Measurements from ENCODE around the gene CNKSR3. TPM values are rescaled to one million over a fixed set of nuclear protein-coding genes. Genes with fewer than 3 reads are reported as not detected.

The CNKSR3 gene
- polyA plus RNA-seq, 1 donor from 2014 or later, result 3.0 TPM

DNA sequence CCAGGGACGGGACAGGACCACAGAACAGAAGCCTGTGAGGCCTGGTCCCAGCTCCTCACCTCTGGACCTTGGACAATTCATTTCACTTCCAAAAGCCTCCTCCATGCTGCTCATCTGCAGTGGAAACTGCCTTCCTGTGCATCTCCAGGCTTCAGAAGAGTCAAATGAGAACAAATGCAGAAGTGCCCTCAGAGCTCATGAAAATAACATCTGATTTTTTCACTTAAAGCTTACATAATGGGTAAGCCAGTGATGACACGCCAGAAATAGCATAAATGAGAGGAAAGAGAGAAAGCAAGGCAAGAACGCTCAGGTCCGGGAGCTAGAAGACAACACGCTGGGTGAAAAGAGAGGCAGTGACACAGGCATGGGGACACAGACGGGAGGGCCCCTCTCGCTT, 7.9 kb downstream of the CNKSR3 start:
- Histone ChIP-seq H4K20me1 (ENCODE audit: insufficient read depth) (no peaks in the 10 kb centered on the region), H3K36me3 (ENCODE audit: insufficient read depth, low read length) (no peaks in the 10 kb centered on the region), H3K4me3 (ENCODE audit: low read length) (no peak overlapping the region), H3K4me2 (ENCODE audit: low read length) (no peak overlapping the region), H3K27ac (ENCODE audit: low read length) (no peak overlapping the region), H3K79me2 (replicated peaks; ENCODE audit: insufficient read depth, low read length) (peaks cover 8% of the 10 kb centered on the region), H3K9ac (ENCODE audit: low read length) (no peak overlapping the region), H2AFZ (ENCODE audit: low read depth, low read length) (no peak overlapping the region), H3K9me3 (ENCODE audit: low read length) (no peaks in the 10 kb centered on the region), H3K9me2 (ENCODE audit: insufficient read depth, low read length) (no peaks in the 10 kb centered on the region), H3F3A (ENCODE audit: insufficient read depth, low read length, poor library complexity, severe bottlenecking) (no peaks in the 10 kb centered on the region), H3K27me3 (ENCODE audit: insufficient read depth, low read depth, low read length) (no peaks in the 10 kb centered on the region)
- TF ChIP-seq, protein P1, sequence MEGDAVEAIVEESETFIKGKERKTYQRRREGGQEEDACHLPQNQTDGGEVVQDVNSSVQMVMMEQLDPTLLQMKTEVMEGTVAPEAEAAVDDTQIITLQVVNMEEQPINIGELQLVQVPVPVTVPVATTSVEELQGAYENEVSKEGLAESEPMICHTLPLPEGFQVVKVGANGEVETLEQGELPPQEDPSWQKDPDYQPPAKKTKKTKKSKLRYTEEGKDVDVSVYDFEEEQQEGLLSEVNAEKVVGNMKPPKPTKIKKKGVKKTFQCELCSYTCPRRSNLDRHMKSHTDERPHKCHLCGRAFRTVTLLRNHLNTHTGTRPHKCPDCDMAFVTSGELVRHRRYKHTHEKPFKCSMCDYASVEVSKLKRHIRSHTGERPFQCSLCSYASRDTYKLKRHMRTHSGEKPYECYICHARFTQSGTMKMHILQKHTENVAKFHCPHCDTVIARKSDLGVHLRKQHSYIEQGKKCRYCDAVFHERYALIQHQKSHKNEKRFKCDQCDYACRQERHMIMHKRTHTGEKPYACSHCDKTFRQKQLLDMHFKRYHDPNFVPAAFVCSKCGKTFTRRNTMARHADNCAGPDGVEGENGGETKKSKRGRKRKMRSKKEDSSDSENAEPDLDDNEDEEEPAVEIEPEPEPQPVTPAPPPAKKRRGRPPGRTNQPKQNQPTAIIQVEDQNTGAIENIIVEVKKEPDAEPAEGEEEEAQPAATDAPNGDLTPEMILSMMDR (IDR thresholded peaks at IDR 0.05; ENCODE audit: poor library complexity, severe bottlenecking), result no peak
- TF ChIP-seq SMC3 (conservative IDR thresholded peaks at IDR 0.05; ENCODE audit: poor library complexity) (no peak), EP300 (conservative IDR thresholded peaks at IDR 0.05; ENCODE audit: poor library complexity, severe bottlenecking) (no peak)

DNA sequence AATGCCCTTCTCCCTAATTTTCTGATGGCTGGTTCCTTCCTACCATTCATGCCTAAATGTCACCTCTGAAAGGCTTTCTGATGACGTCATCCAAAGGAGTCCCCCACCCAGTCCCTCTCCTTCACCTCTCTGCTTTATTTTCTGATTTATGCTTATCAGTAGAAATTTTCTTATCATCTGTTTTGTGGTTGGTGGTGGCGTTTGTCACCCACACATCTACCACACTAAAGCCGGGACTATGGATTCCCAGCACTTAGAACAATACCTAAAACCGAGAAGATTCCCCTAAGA, 9.0 kb downstream of the CNKSR3 start:
- no peaks in the 10 kb centered on the region for H3K36me3 ChIP-seq (ENCODE audit: insufficient read depth, low read length)
- H2AFZ ChIP-seq (ENCODE audit: low read depth, low read length), result no peak overlapping the region
- H3K4me2 ChIP-seq (ENCODE audit: low read length), result no peak overlapping the region
- H3K9me3 ChIP-seq (ENCODE audit: low read length), result no peaks in the 10 kb centered on the region
- no peaks in the 10 kb centered on the region for H3K79me2 ChIP-seq (replicated peaks; ENCODE audit: insufficient read depth, low read length)
- no peak for TF ChIP-seq SMC3 (conservative IDR thresholded peaks at IDR 0.05; ENCODE audit: poor library complexity)
- no peak for TF ChIP-seq POLR2AphosphoS5 (IDR thresholded peaks at IDR 0.05)
- no peak for TF ChIP-seq RAD21 (conservative IDR thresholded peaks at IDR 0.05)
- TF ChIP-seq EP300 (conservative IDR thresholded peaks at IDR 0.05; ENCODE audit: poor library complexity, severe bottlenecking), result no peak
- TF ChIP-seq MXI1 (conservative IDR thresholded peaks at IDR 0.05; ENCODE audit: poor library complexity, severe bottlenecking), result no peak
- TF ChIP-seq, protein P1 (IDR thresholded peaks at IDR 0.05; ENCODE audit: poor library complexity, severe bottlenecking), result no peak
- TF ChIP-seq TAF1 (IDR thresholded peaks at IDR 0.05; ENCODE audit: low read depth), result no peak
- TF ChIP-seq EZH2 (IDR thresholded peaks at IDR 0.05; ENCODE audit: borderline replicate concordance, insufficient read depth, low read length, poor library complexity, severe bottlenecking), result no peak
- TF ChIP-seq, protein P2, sequence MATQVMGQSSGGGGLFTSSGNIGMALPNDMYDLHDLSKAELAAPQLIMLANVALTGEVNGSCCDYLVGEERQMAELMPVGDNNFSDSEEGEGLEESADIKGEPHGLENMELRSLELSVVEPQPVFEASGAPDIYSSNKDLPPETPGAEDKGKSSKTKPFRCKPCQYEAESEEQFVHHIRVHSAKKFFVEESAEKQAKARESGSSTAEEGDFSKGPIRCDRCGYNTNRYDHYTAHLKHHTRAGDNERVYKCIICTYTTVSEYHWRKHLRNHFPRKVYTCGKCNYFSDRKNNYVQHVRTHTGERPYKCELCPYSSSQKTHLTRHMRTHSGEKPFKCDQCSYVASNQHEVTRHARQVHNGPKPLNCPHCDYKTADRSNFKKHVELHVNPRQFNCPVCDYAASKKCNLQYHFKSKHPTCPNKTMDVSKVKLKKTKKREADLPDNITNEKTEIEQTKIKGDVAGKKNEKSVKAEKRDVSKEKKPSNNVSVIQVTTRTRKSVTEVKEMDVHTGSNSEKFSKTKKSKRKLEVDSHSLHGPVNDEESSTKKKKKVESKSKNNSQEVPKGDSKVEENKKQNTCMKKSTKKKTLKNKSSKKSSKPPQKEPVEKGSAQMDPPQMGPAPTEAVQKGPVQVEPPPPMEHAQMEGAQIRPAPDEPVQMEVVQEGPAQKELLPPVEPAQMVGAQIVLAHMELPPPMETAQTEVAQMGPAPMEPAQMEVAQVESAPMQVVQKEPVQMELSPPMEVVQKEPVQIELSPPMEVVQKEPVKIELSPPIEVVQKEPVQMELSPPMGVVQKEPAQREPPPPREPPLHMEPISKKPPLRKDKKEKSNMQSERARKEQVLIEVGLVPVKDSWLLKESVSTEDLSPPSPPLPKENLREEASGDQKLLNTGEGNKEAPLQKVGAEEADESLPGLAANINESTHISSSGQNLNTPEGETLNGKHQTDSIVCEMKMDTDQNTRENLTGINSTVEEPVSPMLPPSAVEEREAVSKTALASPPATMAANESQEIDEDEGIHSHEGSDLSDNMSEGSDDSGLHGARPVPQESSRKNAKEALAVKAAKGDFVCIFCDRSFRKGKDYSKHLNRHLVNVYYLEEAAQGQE (IDR thresholded peaks at IDR 0.05; ENCODE audit: borderline replicate concordance), result no peak
- no peaks in the 10 kb centered on the region for H3K9me2 ChIP-seq (ENCODE audit: insufficient read depth, low read length)
- H3K27ac ChIP-seq (ENCODE audit: low read length), result no peak overlapping the region
- H3K9ac ChIP-seq (ENCODE audit: low read length), result no peak overlapping the region
- no peaks in the 10 kb centered on the region for H3F3A ChIP-seq (ENCODE audit: insufficient read depth, low read length, poor library complexity, severe bottlenecking)
- H4K20me1 ChIP-seq (ENCODE audit: insufficient read depth), result no peaks in the 10 kb centered on the region
- H3K27me3 ChIP-seq (ENCODE audit: insufficient read depth, low read depth, low read length), result no peaks in the 10 kb centered on the region
- no peak overlapping the region for H3K4me3 ChIP-seq (ENCODE audit: low read length)

Data from neural cell (in vitro differentiated cells).